Hematopoietic multipotent progenitor cell treated with erythropoietin and hydrocortisone succinate and interleukin-3 and kit ligand, for 15 days (in vitro differentiated cells): Measurements from ENCODE around the gene F2R.
"Not testable (repeated sequence)": the region's sequence is repeated elsewhere in the genome, so short reads cannot be mapped to it uniquely, and the experiment has no call there.

ENCODE experiments used
- DNase-seq: peaks from one replicate; pipeline ENCODE4 v3.0.0-alpha.2; 2015; ENCODE audit warnings: low spot score

F2R gene

DNA sequence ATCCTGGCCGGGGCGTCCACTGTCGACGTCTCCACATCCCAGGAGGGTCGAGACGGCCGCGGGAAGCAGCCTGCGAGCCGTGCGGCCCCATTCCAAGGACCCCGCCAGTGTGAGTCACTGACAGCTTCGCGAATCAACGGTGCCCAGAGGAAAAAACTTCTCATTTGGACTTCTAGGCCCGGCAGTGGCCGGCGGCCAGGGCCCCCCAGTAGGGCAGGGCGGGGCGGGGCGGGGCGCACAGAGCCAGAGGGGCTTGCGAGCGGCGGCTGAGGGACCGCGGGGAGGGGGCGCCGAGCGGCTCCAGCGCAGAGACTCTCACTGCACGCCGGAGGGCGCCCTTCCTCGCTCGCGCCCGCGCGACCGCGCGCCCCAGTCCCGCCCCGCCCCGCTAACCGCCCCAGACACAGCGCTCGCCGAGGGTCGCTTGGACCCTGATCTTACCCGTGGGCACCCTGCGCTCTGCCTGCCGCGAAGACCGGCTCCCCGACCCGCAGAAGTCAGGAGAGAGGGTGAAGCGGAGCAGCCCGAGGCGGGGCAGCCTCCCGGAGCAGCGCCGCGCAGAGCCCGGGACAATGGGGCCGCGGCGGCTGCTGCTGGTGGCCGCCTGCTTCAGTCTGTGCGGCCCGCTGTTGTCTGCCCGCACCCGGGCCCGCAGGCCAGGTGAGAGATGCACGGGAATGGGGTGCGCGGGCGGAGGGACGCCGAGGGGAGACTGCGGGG is at the start of gene F2R:
F2R (plus strand) TSS at position 391 of the 720 bp plus-strand sequence; CDS start at position 573, 182 bp downstream.
- DNase-seq = no peak

GRCh38 chr5:76667495-76667894 is 48.4 kb upstream of the F2R start:
- DNase-seq = no peak

GRCh38 chr5:76669245-76669644 is 46.7 kb upstream of the F2R start:
- no peak for DNase-seq

- DNase-seq = no peak
Observed at GRCh38 chr5:76670508-76670907, 45.4 kb upstream of the F2R start.

- DNase-seq = no peak
Observed at GRCh38 chr5:76672242-76672641, 43.7 kb upstream of the F2R start.

DNA sequence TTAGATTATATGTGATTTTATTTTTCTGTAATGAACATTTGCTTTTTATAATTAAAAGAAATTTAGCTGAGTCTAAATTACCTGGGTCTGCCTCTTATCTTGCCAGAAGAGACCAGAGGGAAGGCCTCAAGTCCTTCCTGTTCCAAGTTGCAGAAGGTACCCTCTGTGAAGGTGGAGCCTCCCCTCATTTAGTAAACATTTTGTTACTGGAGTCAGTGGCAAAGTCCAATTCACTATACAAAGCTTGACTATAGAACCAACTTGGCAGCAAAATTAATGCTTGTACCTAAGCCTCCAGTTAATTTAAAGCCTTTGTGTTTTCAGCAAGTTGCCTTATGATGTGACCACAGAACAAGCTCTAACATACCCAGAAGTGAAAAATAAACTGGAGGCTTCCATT is 42.8 kb upstream of the F2R start:
- DNase-seq = no peak

GRCh38 chr5:76674330-76675066 is 41.4 kb upstream of the F2R start:
- no peak for DNase-seq

GRCh38 chr5:76675364-76675763 is 40.6 kb upstream of the F2R start:
- DNase-seq = no peak

- DNase-seq = no peak
Observed at GRCh38 chr5:76677849-76678472, 38.0 kb upstream of the F2R start.

DNA sequence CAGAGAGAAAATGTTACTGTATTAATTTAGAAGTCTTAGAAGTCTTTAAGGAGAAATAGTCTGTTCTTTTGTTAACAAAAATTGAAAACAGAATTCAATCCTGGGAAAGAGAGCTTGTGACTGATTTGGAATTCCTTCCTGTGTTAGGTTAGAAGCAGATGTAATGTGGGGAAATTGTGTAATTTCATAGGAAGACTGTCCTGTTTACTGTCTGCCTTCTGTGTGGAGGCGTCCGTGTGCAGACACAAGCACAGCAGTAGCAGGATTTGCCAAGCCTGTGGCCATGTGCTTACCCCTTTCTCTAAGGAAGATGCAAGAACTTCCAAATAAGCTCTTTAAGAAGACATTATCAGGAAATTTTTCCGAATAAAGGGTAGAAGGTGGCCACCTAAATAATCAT is 36.7 kb upstream of the F2R start:
- no peak for DNase-seq

DNA sequence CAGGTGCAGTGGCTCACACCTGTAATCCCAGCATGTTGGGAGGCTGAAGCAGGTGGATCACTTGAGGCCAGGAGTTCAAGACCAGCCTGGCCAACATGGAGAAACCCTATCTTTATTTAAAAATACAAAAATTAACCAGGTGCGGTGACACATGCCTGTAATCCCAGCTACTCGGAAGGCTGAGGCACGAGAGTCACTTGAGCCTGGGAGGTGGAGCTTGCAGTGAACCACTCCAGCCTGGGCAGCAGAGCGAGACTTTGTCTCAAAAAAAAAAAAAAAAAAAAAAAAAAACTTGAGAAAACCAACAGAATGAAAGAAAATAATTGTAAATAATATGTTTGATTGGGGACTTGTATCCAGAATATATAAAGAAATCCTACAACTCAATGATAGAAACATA is 35.1 kb upstream of the F2R start:
- not testable (repeated sequence) for DNase-seq

DNA sequence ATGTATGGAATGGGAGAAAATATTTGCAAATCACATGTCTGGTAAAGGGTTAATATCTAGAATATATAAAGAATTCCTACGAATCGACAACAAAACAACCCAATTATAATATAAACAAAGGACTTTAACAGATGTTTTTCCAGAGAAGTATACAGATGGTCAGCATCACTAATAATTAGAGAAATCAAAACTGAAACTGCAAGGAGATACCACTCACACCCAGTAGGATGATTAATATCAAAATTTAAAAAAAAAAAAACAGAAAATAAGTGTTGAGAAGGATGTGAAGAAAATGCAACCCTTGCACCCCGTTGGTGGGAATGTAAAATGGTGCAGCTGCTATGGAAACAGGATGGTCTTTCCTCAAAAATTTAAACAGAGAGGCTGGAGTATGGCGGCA is 34.6 kb upstream of the F2R start:
- no peak for DNase-seq

DNA sequence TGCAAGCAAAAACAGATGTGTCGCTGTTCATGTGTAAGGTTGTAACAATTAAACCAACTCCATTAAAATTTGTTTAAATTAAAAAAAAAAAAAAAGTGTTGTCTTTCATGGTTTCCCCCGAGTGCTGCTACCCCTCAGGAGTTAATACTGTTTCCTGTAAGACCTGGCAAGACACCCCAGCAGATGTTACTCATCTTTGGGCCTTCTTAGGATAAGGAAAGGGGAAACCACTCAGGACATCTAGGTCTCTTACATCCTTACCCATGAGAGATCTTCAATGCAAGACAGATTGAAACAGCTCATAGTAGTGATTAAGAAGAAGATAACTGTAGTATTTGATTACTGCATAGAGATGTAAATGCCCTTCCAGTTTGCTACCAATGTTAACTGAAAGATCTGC is 33.5 kb upstream of the F2R start:
- no peak for DNase-seq

DNA sequence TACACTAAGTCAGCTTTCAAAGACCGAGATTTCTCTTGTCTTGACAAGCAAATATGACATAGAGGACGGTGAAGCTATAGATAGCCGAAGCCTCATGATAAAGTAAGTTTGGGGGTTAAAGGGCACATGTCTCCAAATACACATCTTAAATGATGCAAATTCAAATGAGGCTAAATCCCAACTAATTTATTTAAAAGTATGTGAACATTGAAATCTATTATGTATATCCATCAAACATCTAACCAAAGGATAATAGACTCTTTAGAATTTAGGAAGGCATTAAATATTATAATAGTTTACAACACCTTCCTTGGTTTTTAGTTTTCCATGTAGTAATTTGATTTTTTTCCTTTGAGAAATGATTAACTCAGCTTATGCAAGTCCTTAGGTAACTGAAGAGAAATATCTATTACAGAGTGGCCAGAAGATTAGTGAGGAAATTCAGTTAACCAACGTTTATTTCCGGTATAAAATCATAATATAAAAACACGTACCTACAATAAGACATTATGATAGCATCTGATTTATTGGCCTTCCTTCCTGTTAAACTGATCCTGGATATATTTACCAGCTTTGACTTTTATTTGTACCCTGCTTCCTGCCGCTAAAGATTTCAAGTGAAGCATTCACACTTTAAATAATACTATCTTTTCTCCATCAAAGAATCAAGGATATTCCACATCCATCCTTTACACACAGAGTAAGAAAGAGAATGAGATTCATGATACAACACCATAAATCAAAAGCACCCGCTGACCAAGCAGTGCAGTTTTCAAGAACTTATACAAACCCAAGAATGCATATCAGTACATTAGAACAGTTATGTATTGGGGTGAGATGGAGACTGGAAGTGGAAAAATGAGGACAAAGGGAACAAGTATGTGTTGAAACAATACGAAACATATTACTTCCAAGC is 31.9 kb upstream of the F2R start:
- DNase-seq = no peak

- DNase-seq = no peak
Observed at GRCh38 chr5:76684756-76685519, 31.0 kb upstream of the F2R start.

DNA sequence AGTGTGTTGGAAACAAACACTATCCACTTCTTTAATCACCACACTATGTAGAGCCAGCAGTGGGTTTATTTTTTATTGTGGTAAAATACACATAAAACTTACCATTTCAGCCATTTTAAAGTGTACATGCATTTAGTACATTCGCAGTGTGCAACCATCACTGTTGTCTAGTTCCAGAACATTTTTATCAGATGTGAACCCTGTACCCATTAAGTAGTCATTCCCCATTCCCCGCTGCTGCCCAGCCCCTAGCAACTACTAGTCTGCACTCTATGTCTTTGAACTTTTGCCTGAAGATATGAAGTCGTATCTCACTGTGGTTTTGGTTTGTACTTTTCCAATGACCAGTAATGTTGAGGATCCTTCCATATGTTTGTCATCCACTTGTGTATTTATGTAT is 30.2 kb upstream of the F2R start:
- DNase-seq = no peak

GRCh38 chr5:76688212-76688611 is 27.7 kb upstream of the F2R start:
- no peak for DNase-seq

GRCh38 chr5:76688836-76689235 is 27.1 kb upstream of the F2R start:
- no peak for DNase-seq

DNA sequence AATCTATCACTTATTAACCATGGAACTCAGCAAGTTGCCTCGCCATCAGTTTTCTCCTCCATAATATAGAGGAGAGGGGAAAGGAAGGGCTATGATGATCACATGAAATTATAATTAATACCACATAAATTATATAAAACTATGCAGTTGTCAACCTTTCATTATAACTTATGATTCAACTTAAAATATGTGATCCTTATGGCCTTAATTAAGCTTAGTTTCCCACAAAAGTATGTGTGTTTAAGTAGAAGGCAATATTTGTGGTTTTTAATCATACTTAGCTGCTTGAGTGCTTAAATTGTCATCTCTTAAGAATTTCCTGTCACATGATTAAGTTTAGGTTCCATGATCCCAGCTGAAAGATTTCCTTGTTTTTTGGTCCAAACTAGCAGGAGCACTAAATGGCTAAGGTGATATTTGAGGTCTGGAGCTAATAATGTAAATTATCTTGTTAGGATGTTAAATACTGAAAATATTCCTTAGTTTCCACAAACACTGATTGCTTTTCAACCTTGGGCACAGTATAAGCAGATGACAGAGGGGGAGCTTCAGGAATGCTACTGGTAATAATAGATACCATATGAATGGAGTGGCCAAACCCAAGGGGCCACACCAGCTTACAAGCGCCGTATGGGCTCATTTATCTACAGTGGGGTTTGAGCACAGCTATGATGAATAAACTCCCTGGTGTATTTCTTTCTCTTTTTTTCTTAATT is 26.4 kb upstream of the F2R start:
- no peak for DNase-seq

DNA sequence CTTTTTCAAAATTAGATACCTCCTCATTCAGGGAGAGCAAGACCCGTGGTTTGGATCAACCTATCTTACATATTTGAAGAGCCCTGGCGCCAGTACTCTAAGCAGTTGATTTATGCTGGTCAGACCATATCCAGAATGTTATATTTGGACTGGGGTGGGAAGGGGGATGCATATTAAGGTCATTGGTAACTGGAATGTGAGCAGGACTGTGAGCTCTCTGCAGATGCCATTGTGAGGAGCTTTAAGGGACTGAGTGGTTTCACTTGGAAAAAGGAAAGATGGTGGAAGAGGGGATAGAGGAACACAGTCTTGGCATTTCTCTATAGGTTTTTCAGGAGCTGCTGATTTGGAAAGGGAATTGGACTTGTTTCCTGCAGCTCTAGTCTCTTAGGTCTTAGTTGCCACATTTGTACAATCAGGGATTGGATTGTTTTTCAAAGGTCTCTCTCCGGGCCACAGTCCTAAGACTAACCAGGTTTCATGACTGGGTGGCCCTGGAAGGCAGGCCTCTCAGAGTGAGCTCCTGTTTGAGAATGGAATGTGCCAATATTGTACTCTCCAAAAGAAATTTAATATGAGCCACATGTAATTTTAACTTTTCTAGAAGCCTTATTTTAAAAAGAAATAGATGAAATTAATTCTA is 25.8 kb upstream of the F2R start:
- DNase-seq = no peak
